ENCODE results near the gene INIP.

- TF ChIP-seq CEBPB (tag; IDR thresholded peaks at IDR 0.05) (no peak), EP300 (IDR thresholded peaks at IDR 0.05; ENCODE audit: low read length) (no peak), KDM4B (IDR thresholded peaks at IDR 0.05; ENCODE audit: borderline replicate concordance in 2 of 2, low read depth in 1 of 2) (no peak), USF1 (CRISPR knock-in tag; IDR thresholded peaks at IDR 0.05) (no peak), MXI1 (IDR thresholded peaks at IDR 0.05; ENCODE audit: low read depth, low read length) (no peak), KDM5B (IDR thresholded peaks at IDR 0.05; ENCODE audit: insufficient replicate concordance, low read depth, low read length) (no peak), NR3C1 (CRISPR knock-in tag; IDR thresholded peaks at IDR 0.05) (no peak), KLF13 (tag; IDR thresholded peaks at IDR 0.05; ENCODE audit: borderline replicate concordance, low read depth) (no peak), TCF7L2 (IDR thresholded peaks at IDR 0.05; ENCODE audit: low read depth, low read length) (no peak)
Measured at GRCh38 chr9:112757282-112757883, 39.5 kb upstream of the INIP start.
